Epithelial cell of prostate (primary cell): Measurements from ENCODE around the gene KBTBD2.
"Not testable (repeated sequence)": the region's sequence is repeated elsewhere in the genome, so short reads cannot be mapped to it uniquely, and the experiment has no call there.

Experiments used
- DNase-seq: peaks from one replicate; pipeline ENCODE4 v3.0.0-alpha.2; 2011; ENCODE audit warnings: low read depth, low spot score
- H3K27ac ChIP-seq: fragments of 450-650 bp; 2 replicates; pipeline ENCODE4 v1.5.1; 2017; ENCODE audit warnings: mild to moderate bottlenecking

The KBTBD2 gene

GRCh38 chr7:32894171-32894570 lies 2.6 kb upstream of the KBTBD2 start:
- H3K27ac ChIP-seq, result no peak overlapping the region
- DNase-seq, result no peak

- no peak for DNase-seq
- H3K27ac ChIP-seq, result no peak overlapping the region
These were observed 2.2 kb upstream of the KBTBD2 start for GRCh38 chr7:32893722-32894121.

- no peak for DNase-seq
These were observed 1.6 kb upstream of the KBTBD2 start for GRCh38 chr7:32893207-32893524.

GRCh38 chr7:32892521-32893206 lies 1.1 kb upstream of the KBTBD2 start:
- peak overlapping the region; percentile 96 for H3K27ac ChIP-seq
- peak; percentile 24 for DNase-seq

More at GRCh38 chr7:32893207-32893524, 1.6 kb upstream of the KBTBD2 start:
- H3K27ac ChIP-seq, result peak overlapping the region; percentile 96

- peak; percentile 49 for DNase-seq
These were observed 400 bp upstream of the KBTBD2 start for GRCh38 chr7:32891800-32892520.

GRCh38 chr7:32890793-32891042 lies 842 bp downstream of the KBTBD2 start:
- H3K27ac ChIP-seq, result peak overlapping the region; percentile 96
- DNase-seq, result no peak

More at GRCh38 chr7:32891800-32892520, 400 bp upstream of the KBTBD2 start:
- peak overlapping the region; percentile 96 for H3K27ac ChIP-seq

- peak; percentile 44 for DNase-seq
- peak overlapping the region; percentile 96 for H3K27ac ChIP-seq
These were observed 1.4 kb downstream of the KBTBD2 start for GRCh38 chr7:32890010-32890792.

- H3K27ac ChIP-seq, result no peak overlapping the region
These were observed 3.1 kb downstream of the KBTBD2 start for GRCh38 chr7:32888505-32888904.

GRCh38 chr7:32887395-32887794 lies 4.2 kb downstream of the KBTBD2 start:
- no peak for DNase-seq
- H3K27ac ChIP-seq, result no peak overlapping the region

More at GRCh38 chr7:32888505-32888904, 3.1 kb downstream of the KBTBD2 start:
- no peak for DNase-seq

- no peak for DNase-seq
- H3K27ac ChIP-seq, result no peak overlapping the region
These were observed 10.2 kb downstream of the KBTBD2 start for GRCh38 chr7:32881074-32881982.

- DNase-seq, result no peak
- no peak overlapping the region for H3K27ac ChIP-seq
These were observed 12.1 kb downstream of the KBTBD2 start for GRCh38 chr7:32879460-32879859.

- not testable (repeated sequence) for DNase-seq, H3K27ac ChIP-seq
These were observed 13.5 kb downstream of the KBTBD2 start for GRCh38 chr7:32878023-32878422.

- DNase-seq, result no peak
- no peak overlapping the region for H3K27ac ChIP-seq
These were observed 19.1 kb downstream of the KBTBD2 start for GRCh38 chr7:32872421-32872820.

- no peak for DNase-seq
- H3K27ac ChIP-seq, result no peak overlapping the region
These were observed 19.8 kb downstream of the KBTBD2 start for GRCh38 chr7:32871624-32872371.

GRCh38 chr7:32870298-32870697 lies 21.3 kb downstream of the KBTBD2 start:
- no peak for DNase-seq
- no peak overlapping the region for H3K27ac ChIP-seq

GRCh38 chr7:32869716-32870115 lies 21.8 kb downstream of the KBTBD2 start:
- no peak overlapping the region for H3K27ac ChIP-seq
- DNase-seq, result no peak

- no peak for DNase-seq
- H3K27ac ChIP-seq, result no peak overlapping the region
These were observed 23.4 kb downstream of the KBTBD2 start for GRCh38 chr7:32868116-32868515.

- DNase-seq, result no peak
- no peak overlapping the region for H3K27ac ChIP-seq
These were observed 26.0 kb downstream of the KBTBD2 start for GRCh38 chr7:32865448-32866030.

GRCh38 chr7:32863872-32864271 lies 27.7 kb downstream of the KBTBD2 start:
- H3K27ac ChIP-seq, DNase-seq: not testable (repeated sequence)
